Esophagus squamous epithelium (tissue), 4 donors: ENCODE measurements around the gene PTPRC.

Experiments
- POLR2A ChIP-seq, 4 donors: fragments of 450-650 bp; IDR thresholded peaks; one replicate each; pipeline ENCODE4 v1.6.1; 2017; ENCODE audit warnings: antibody characterized with exemption in 4 of 4, mild to moderate bottlenecking in 4 of 4, moderate library complexity in 3 of 4
- TF ChIP-seq, protein P1 (sequence below), 6 experiments: fragments of 450-650 bp in 4 of 6; fragments of 200-600 bp in 2 of 6; sonication (generic) in 2 of 6; IDR thresholded peaks; one replicate each; pipeline ENCODE4 v1.5.1; 2016 to 2019; ENCODE audit warnings: antibody characterized with exemption in 6 of 6, mild to moderate bottlenecking in 4 of 6, moderate library complexity in 4 of 6

DNA sequence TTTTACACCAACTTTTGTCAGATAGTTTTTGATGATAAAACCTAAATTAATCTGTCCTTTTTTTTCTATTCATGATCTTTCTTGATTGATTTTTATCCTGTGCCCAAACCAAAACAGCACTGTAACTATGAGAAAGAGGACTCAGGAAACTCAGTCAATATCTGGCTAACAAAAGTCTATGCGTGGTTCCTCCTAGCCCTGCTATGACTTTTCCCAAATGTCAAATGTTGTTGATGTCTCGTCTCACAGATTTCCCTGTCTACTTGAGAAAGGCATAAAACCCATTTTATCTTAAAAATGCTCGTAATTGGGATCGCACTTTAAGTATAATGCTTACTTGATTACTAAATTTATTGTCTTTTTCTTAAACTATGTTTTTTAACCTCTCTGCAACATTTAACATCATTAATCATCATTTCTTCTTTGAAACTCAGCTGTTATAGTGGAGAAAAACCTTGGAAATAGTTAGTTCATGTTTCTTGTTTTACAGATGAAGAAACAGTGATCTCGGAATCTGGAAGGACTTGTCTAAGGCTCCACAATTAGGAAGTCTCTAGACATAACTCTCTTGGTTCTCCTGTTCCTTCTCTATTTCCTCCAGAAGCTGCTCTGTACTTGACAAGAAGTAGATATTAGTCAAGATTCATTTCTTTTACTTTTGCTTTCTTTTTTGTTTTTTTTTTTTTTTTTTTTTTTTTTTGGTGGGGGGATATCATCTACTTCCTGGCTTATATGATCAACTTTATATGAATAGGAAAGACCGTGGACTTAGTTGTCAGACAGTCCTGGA, 26.2 kb upstream of the PTPRC start:
- TF ChIP-seq, protein P1, sequence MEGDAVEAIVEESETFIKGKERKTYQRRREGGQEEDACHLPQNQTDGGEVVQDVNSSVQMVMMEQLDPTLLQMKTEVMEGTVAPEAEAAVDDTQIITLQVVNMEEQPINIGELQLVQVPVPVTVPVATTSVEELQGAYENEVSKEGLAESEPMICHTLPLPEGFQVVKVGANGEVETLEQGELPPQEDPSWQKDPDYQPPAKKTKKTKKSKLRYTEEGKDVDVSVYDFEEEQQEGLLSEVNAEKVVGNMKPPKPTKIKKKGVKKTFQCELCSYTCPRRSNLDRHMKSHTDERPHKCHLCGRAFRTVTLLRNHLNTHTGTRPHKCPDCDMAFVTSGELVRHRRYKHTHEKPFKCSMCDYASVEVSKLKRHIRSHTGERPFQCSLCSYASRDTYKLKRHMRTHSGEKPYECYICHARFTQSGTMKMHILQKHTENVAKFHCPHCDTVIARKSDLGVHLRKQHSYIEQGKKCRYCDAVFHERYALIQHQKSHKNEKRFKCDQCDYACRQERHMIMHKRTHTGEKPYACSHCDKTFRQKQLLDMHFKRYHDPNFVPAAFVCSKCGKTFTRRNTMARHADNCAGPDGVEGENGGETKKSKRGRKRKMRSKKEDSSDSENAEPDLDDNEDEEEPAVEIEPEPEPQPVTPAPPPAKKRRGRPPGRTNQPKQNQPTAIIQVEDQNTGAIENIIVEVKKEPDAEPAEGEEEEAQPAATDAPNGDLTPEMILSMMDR (IDR thresholded peaks at IDR 0.05): no peak
- TF ChIP-seq POLR2A (IDR thresholded peaks at IDR 0.05): no peak
